CD14-positive monocyte (primary cell): Measurements from ENCODE around the gene GBP3. TPM values are rescaled to one million over a fixed set of nuclear protein-coding genes. Genes with fewer than 3 reads are reported as not detected.
"Not testable (repeated sequence)": the region's sequence is repeated elsewhere in the genome, so short reads cannot be mapped to it uniquely, and the experiment has no call there.

Experiments
- DNase-seq, 3 donors: peaks; one replicate each; pipeline ENCODE4 v3.0.0-alpha.2; 2011 to 2022
- H2AFZ ChIP-seq: 2 replicates; pipeline ENCODE4 v1.6.0; 2012; ENCODE audit warnings: mild to moderate bottlenecking, low read depth, low read length, inconsistent platforms; ENCODE audit not compliant: insufficient read depth, poor library complexity, severe bottlenecking
- H3K27ac ChIP-seq, 2 donors: 1 replicate in 1 of 2; 2 replicates in 1 of 2; pipeline ENCODE4 v1.5.1; 2012 to 2013; ENCODE audit warnings: low read length in 2 of 2, control low read depth in 1 of 2, inconsistent platforms in 1 of 2, low read depth in 1 of 2, mild to moderate bottlenecking in 1 of 2
- H3K27me3 ChIP-seq, 2 donors: one replicate each; pipeline versions ENCODE4 v1.6.0 to v1.6.1; 2011 to 2013; ENCODE audit warnings: low read length in 2 of 2; ENCODE audit not compliant: control insufficient read depth in 2 of 2, insufficient read depth in 2 of 2
- H3K36me3 ChIP-seq, 2 donors: replicated peaks in 1 of 2; 1 replicate in 1 of 2; 2 replicates in 1 of 2; pipeline versions ENCODE4 v1.5.1 to v1.6.1; 2012 to 2013; ENCODE audit warnings: low read length in 2 of 2, control low read depth in 1 of 2, inconsistent platforms in 1 of 2, mild to moderate bottlenecking in 1 of 2; ENCODE audit not compliant: insufficient read depth in 2 of 2, control insufficient read depth in 1 of 2
- H3K4me1 ChIP-seq, 2 donors: 1 replicate in 1 of 2; 2 replicates in 1 of 2; pipeline versions ENCODE4 v1.5.1 to v1.6.1; 2012 to 2013; ENCODE audit warnings: low read length in 2 of 2, control low read depth in 1 of 2, inconsistent platforms in 1 of 2, mild to moderate bottlenecking in 1 of 2, moderate library complexity in 1 of 2; ENCODE audit not compliant: insufficient read depth in 2 of 2, control insufficient read depth in 1 of 2
- H3K4me2 ChIP-seq: replicated peaks from 2 replicates; pipeline ENCODE3; 2012; ENCODE audit warnings: low read length, moderate library complexity, mild to moderate bottlenecking; ENCODE audit not compliant: poor library complexity, severe bottlenecking; ENCODE audit errors: extremely low read depth
- H3K4me3 ChIP-seq, 3 experiments: fragments of 200-600 bp in 1 of 3; sonication (generic) in 1 of 3; replicated peaks in 1 of 3; 1 replicate in 2 of 3; 2 replicates in 1 of 3; pipeline ENCODE4 v1.5.1; 2011 to 2013; ENCODE audit warnings: low read length in 3 of 3, mild to moderate bottlenecking in 3 of 3, control low read depth in 2 of 3, low read depth in 2 of 3, inconsistent platforms in 1 of 3, moderate library complexity in 1 of 3
- H3K79me2 ChIP-seq: 2 replicates; pipeline ENCODE4 v1.6.0; 2012; ENCODE audit warnings: mild to moderate bottlenecking, control low read depth, inconsistent platforms, low read length, moderate library complexity; ENCODE audit not compliant: insufficient read depth
- H3K9ac ChIP-seq: 2 replicates; pipeline ENCODE4 v1.6.0; 2017; ENCODE audit warnings: low read length, mild to moderate bottlenecking; ENCODE audit not compliant: insufficient read depth, poor library complexity, severe bottlenecking
- H3K9me3 ChIP-seq, 2 donors: replicated peaks in 1 of 2; 1 replicate in 1 of 2; 2 replicates in 1 of 2; pipeline versions ENCODE4 v1.5.1 to v1.6.1; 2012 to 2013; ENCODE audit warnings: low read length in 2 of 2, control low read depth in 1 of 2; ENCODE audit not compliant: control insufficient read depth in 1 of 2, insufficient read depth in 1 of 2
- H4K20me1 ChIP-seq: 2 replicates; pipeline ENCODE4 v1.6.0; 2012; ENCODE audit warnings: mild to moderate bottlenecking, low read length, control low read depth, moderate library complexity; ENCODE audit not compliant: insufficient read depth
- H3K27ac Mint-ChIP-seq, 7 donors: one replicate each; pipeline ENCODE4 v1.8.0; 2020; ENCODE audit warnings: mild to moderate bottlenecking in 7 of 7, mixed read lengths in 7 of 7, moderate library complexity in 6 of 7, inconsistent platforms in 2 of 7
- H3K27me3 Mint-ChIP-seq, 3 donors: one replicate each; pipeline ENCODE4 v1.8.0; 2021 to 2022; ENCODE audit warnings: low read depth in 3 of 3, mild to moderate bottlenecking in 3 of 3, mixed read lengths in 3 of 3, moderate library complexity in 3 of 3, inconsistent platforms in 1 of 3
- H3K36me3 Mint-ChIP-seq, 2 donors: one replicate each; pipeline ENCODE4 v1.8.0; 2020; ENCODE audit warnings: mixed read lengths in 2 of 2, inconsistent platforms in 1 of 2, mild to moderate bottlenecking in 1 of 2
- H3K4me1 Mint-ChIP-seq: one replicate; pipeline ENCODE4 v1.8.0; 2020; ENCODE audit warnings: mild to moderate bottlenecking, mixed read lengths
- H3K4me3 Mint-ChIP-seq, 2 donors: one replicate each; pipeline ENCODE4 v1.8.0; 2020; ENCODE audit warnings: mild to moderate bottlenecking in 2 of 2, mixed read lengths in 2 of 2, moderate library complexity in 1 of 2
- H3K9me3 Mint-ChIP-seq, 7 donors: one replicate each; pipeline ENCODE4 v1.8.0; 2020 to 2022; ENCODE audit warnings: mixed read lengths in 7 of 7, mild to moderate bottlenecking in 6 of 7, moderate library complexity in 6 of 7, inconsistent platforms in 2 of 7
- CTCF ChIP-seq: fragments of 200-600 bp; IDR thresholded peaks from one replicate; pipeline ENCODE4 v1.8.0; 2022; ENCODE audit warnings: antibody characterized with exemption, mild to moderate bottlenecking
- WGBS: methylation state at CpG from one replicate; pipeline ENCODE4 v1.1.5; 2013; ENCODE audit warnings: missing lambda C conversion rate; ENCODE audit not compliant: insufficient coverage; 5-methylcytosine and 5-hydroxymethylcytosine counted together
- intact Hi-C, 2 donors: fragments of 100-400 bp; cut with micrococcal nuclease; formaldehyde crosslinking; loops; one replicate each; pipeline versions ENCODE4 v1.15.0 to v1.15.1; 2023
- polyA plus RNA-seq, 3 donors: library from polyadenylated mRNA; depleted of rRNA in 1 of 3; unstranded in 2 of 3; stranded (reverse) in 1 of 3; fragments of 300-500 nt in 2 of 3; fragments of >200 nt in 1 of 3; fragmentation: Illumina TruSeq in 2 of 3; gene quantifications; 1 replicate in 2 of 3; 2 replicates in 1 of 3; pipeline ENCODE4 v1.2.3, GENCODE V29; 2012 to 2021

GBP3 gene
- polyA plus RNA-seq, 3 donors: 6.9 to 17.3 (median 12.4) TPM

- Histone ChIP-seq H3K4me1 (peaks cover 8 to 10% of the 10 kb centered on the region in 2 donors), H3K9ac (no peak overlapping the region), H3K9me3 (no peaks in the 10 kb centered on the region), H3K27ac (no peak overlapping the region), H3K4me3 (no peak overlapping the region), H4K20me1 (no peaks in the 10 kb centered on the region), H3K27me3 (no peaks in the 10 kb centered on the region), H3K79me2 (no peaks in the 10 kb centered on the region), H3K4me2 (no peak overlapping the region), H3K36me3 (peaks cover 81 to 96% of the 10 kb centered on the region in 2 donors), H2AFZ (no peak overlapping the region)
- Mint-ChIP-seq H3K9me3 (peaks cover 0 to 6% (median 5%) of the 10 kb centered on the region in 7 donors), H3K36me3 (peaks cover 77 to 88% of the 10 kb centered on the region in 2 donors), H3K4me1 (peaks cover 12% of the 10 kb centered on the region), H3K27me3 (peaks cover 0 to 2% (median 0%) of the 10 kb centered on the region in 3 donors), H3K27ac (no peak overlapping the region), H3K4me3 (no peak overlapping the region)
- intact Hi-C loops: no loop called here
- no peak for TF ChIP-seq CTCF
- 92% methylated on average over 2 of the region's 4 CpGs for WGBS
- DNase-seq: no peak
Measured at GRCh38 chr1:89008511-89008910, 14.2 kb downstream of the GBP3 start.

- Histone ChIP-seq H3K36me3 (peaks cover 51 to 66% of the 10 kb centered on the region in 2 donors), H3K27ac (peak overlapping the region in 1 of 2 donors; percentile 14), H3K4me2 (no peak overlapping the region), H3K27me3 (no peaks in the 10 kb centered on the region), H3K79me2 (no peaks in the 10 kb centered on the region), H2AFZ (no peak overlapping the region), H3K9me3 (no peaks in the 10 kb centered on the region), H3K4me3 (no peak overlapping the region), H3K4me1 (peaks cover 8 to 10% of the 10 kb centered on the region in 2 donors), H3K9ac (no peak overlapping the region), H4K20me1 (no peaks in the 10 kb centered on the region)
- WGBS: 98% methylated on average over 7 of the region's 9 CpGs
- Mint-ChIP-seq H3K9me3 (peaks cover 0 to 6% (median 5%) of the 10 kb centered on the region in 7 donors), H3K4me3 (no peak overlapping the region), H3K36me3 (peaks cover 62 to 66% of the 10 kb centered on the region in 2 donors), H3K27ac (peak overlapping the region; percentile 27 to 77 (median 55)), H3K4me1 (peaks cover 12% of the 10 kb centered on the region), H3K27me3 (peaks cover 0 to 2% (median 0%) of the 10 kb centered on the region in 3 donors)
- intact Hi-C loops: no loop called here
- DNase-seq: no peak
- TF ChIP-seq CTCF: no peak
Measured at GRCh38 chr1:89005286-89006151, 17.1 kb downstream of the GBP3 start.

- H3K27ac Mint-ChIP-seq: peak overlapping the region in 1 of 7 donors; percentile 79
- DNase-seq: not testable (repeated sequence)
Measured at GRCh38 chr1:89002176-89002575, 20.5 kb downstream of the GBP3 start.

More at GRCh38 chr1:89002176-89002575, 20.5 kb downstream of the GBP3 start:
- H4K20me1 ChIP-seq, H3K4me3 Mint-ChIP-seq, intact Hi-C loops, H3K9me3 Mint-ChIP-seq, H3K79me2 ChIP-seq, H3K27me3 Mint-ChIP-seq, H3K27ac ChIP-seq, H3K27me3 ChIP-seq, H3K4me2 ChIP-seq, H3K4me3 ChIP-seq, H3K9ac ChIP-seq, H3K9me3 ChIP-seq, H2AFZ ChIP-seq: not testable (repeated sequence)
- H3K36me3 Mint-ChIP-seq: peaks cover 32 to 35% of the 10 kb centered on the region in 2 donors
- peaks cover 8 to 10% of the 10 kb centered on the region in 2 donors for H3K4me1 ChIP-seq
- peaks cover 13% of the 10 kb centered on the region for H3K4me1 Mint-ChIP-seq
- H3K36me3 ChIP-seq: peaks cover 22 to 33% of the 10 kb centered on the region in 2 donors
